HEK293 (cell line): Measurements from ENCODE around the gene NSL1.

ENCODE experiments used
- ELK4 ChIP-seq: IDR thresholded peaks from 2 replicates; pipeline ENCODE4 v1.6.1; 2011; ENCODE audit warnings: mild to moderate bottlenecking, low read depth, low read length, borderline replicate concordance
- FEZF1 ChIP-seq: fragments of 450-650 bp; formaldehyde crosslinking; IDR thresholded peaks from 2 replicates; pipeline ENCODE4 v1.5.1; 2016; ENCODE audit warnings: missing biosample characterization, missing genetic modification characterization
- KLF1 ChIP-seq: fragments of 450-650 bp; formaldehyde crosslinking; IDR thresholded peaks from 2 replicates; pipeline ENCODE4 v1.5.1; 2016; ENCODE audit warnings: missing biosample characterization, missing genetic modification characterization
- KLF17 ChIP-seq: fragments of 450-650 bp; formaldehyde crosslinking; IDR thresholded peaks from 2 replicates; pipeline ENCODE4 v1.5.1; 2016; ENCODE audit warnings: missing biosample characterization, missing genetic modification characterization
- PRDM10 ChIP-seq: fragments of 450-650 bp; formaldehyde crosslinking; IDR thresholded peaks from 2 replicates; pipeline ENCODE4 v1.5.1; 2016; ENCODE audit warnings: missing biosample characterization, missing genetic modification characterization
- RBAK ChIP-seq: fragments of 450-650 bp; formaldehyde crosslinking; IDR thresholded peaks from 2 replicates; pipeline ENCODE4 v1.5.1; 2016; ENCODE audit warnings: missing biosample characterization, missing genetic modification characterization
- ZBTB49 ChIP-seq: fragments of 450-650 bp; formaldehyde crosslinking; IDR thresholded peaks from 2 replicates; pipeline ENCODE4 v1.5.1; 2016; ENCODE audit warnings: missing biosample characterization, missing genetic modification characterization, low read depth
- ZIC2 ChIP-seq: fragments of 450-650 bp; formaldehyde crosslinking; IDR thresholded peaks from 2 replicates; pipeline ENCODE4 v1.5.1; 2016; ENCODE audit warnings: missing biosample characterization, missing genetic modification characterization
- ZNF10 ChIP-seq: fragments of 450-650 bp; formaldehyde crosslinking; IDR thresholded peaks from 2 replicates; pipeline ENCODE4 v1.5.1; 2017; ENCODE audit warnings: missing biosample characterization, missing genetic modification characterization
- ZNF138 ChIP-seq: fragments of 450-650 bp; formaldehyde crosslinking; IDR thresholded peaks from 2 replicates; pipeline ENCODE4 v1.5.1; 2016; ENCODE audit warnings: missing biosample characterization, missing genetic modification characterization, borderline replicate concordance
- ZNF174 ChIP-seq: fragments of 450-650 bp; formaldehyde crosslinking; IDR thresholded peaks from 2 replicates; pipeline ENCODE4 v1.5.0; 2017; ENCODE audit warnings: missing biosample characterization, mild to moderate bottlenecking, missing genetic modification characterization
- ZNF19 ChIP-seq: fragments of 450-650 bp; formaldehyde crosslinking; IDR thresholded peaks from 2 replicates; pipeline ENCODE4; 2016; ENCODE audit warnings: missing biosample characterization, missing genetic modification characterization, low read depth
- ZNF2 ChIP-seq: fragments of 450-650 bp; formaldehyde crosslinking; IDR thresholded peaks from 2 replicates; pipeline ENCODE4 v1.5.1; 2016; ENCODE audit warnings: missing biosample characterization, missing genetic modification characterization
- ZNF311 ChIP-seq: fragments of 450-650 bp; formaldehyde crosslinking; IDR thresholded peaks from 2 replicates; pipeline ENCODE4 v1.5.1; 2017; ENCODE audit warnings: missing biosample characterization, missing genetic modification characterization, borderline replicate concordance
- ZNF324 ChIP-seq: fragments of 450-650 bp; formaldehyde crosslinking; IDR thresholded peaks from 2 replicates; pipeline ENCODE4 v1.5.1; 2016; ENCODE audit warnings: missing biosample characterization, missing genetic modification characterization
- ZNF426 ChIP-seq: fragments of 450-650 bp; formaldehyde crosslinking; IDR thresholded peaks from 2 replicates; pipeline ENCODE4 v1.5.1; 2017; ENCODE audit warnings: missing biosample characterization, missing genetic modification characterization, mild to moderate bottlenecking, inconsistent platforms, moderate library complexity
- ZNF510 ChIP-seq: fragments of 450-650 bp; formaldehyde crosslinking; IDR thresholded peaks from 2 replicates; pipeline ENCODE4 v1.5.1; 2018; ENCODE audit warnings: mild to moderate bottlenecking, missing genetic modification characterization, missing biosample characterization; ENCODE audit not compliant: insufficient replicate concordance
- ZNF521 ChIP-seq: fragments of 450-650 bp; formaldehyde crosslinking; IDR thresholded peaks from 2 replicates; pipeline ENCODE4 v1.5.1; 2017; ENCODE audit warnings: missing biosample characterization, mild to moderate bottlenecking, missing genetic modification characterization
- ZNF548 ChIP-seq: fragments of 450-650 bp; formaldehyde crosslinking; IDR thresholded peaks from 2 replicates; pipeline ENCODE4 v1.5.1; 2016; ENCODE audit warnings: missing biosample characterization, missing genetic modification characterization
- ZNF558 ChIP-seq: fragments of 450-650 bp; formaldehyde crosslinking; IDR thresholded peaks from 2 replicates; pipeline ENCODE4 v1.5.1; 2016; ENCODE audit warnings: missing biosample characterization, missing genetic modification characterization
- ZNF571 ChIP-seq: fragments of 450-650 bp; formaldehyde crosslinking; IDR thresholded peaks from 2 replicates; pipeline ENCODE4 v1.5.0; 2017; ENCODE audit warnings: missing biosample characterization, missing genetic modification characterization
- ZNF623 ChIP-seq: fragments of 450-650 bp; formaldehyde crosslinking; IDR thresholded peaks from 2 replicates; pipeline ENCODE4 v1.5.1; 2016; ENCODE audit warnings: missing biosample characterization, missing genetic modification characterization
- ZNF692 ChIP-seq: fragments of 450-650 bp; formaldehyde crosslinking; IDR thresholded peaks from 2 replicates; pipeline ENCODE4 v1.5.1; 2016; ENCODE audit warnings: missing biosample characterization, missing genetic modification characterization
- ZNF768 ChIP-seq: fragments of 450-650 bp; formaldehyde crosslinking; IDR thresholded peaks from 2 replicates; pipeline ENCODE4 v1.5.1; 2018; ENCODE audit warnings: missing biosample characterization, mild to moderate bottlenecking, missing genetic modification characterization
- ZNF791 ChIP-seq: fragments of 450-650 bp; formaldehyde crosslinking; IDR thresholded peaks from 2 replicates; pipeline ENCODE4 v1.5.1; 2016; ENCODE audit warnings: missing biosample characterization, missing genetic modification characterization
- ZSCAN18 ChIP-seq: fragments of 450-650 bp; formaldehyde crosslinking; IDR thresholded peaks from 2 replicates; pipeline ENCODE4 v1.5.1; 2016; ENCODE audit warnings: missing biosample characterization, missing genetic modification characterization
- ZSCAN5A ChIP-seq: fragments of 450-650 bp; formaldehyde crosslinking; IDR thresholded peaks from 2 replicates; pipeline ENCODE4 v1.5.1; 2016; ENCODE audit warnings: missing biosample characterization, missing genetic modification characterization

NSL1 gene

GRCh38 chr1:212700892-212701819 is 90.4 kb downstream of the NSL1 start (continued):
- TF ChIP-seq ZBTB49 (tag by site-specific recombination) (no peak), ZNF324 (no peak), ZSCAN18 (tag by site-specific recombination) (no peak), ZNF19 (tag by site-specific recombination) (no peak), ZNF2 (tag by site-specific recombination) (no peak), ZNF311 (tag by site-specific recombination) (no peak), ZNF692 (tag by site-specific recombination) (no peak; the same call in 1 of the 2 replicates), FEZF1 (tag by site-specific recombination) (peak; percentile 59), ZNF10 (tag by site-specific recombination) (no peak), ZNF558 (tag by site-specific recombination) (no peak), ZNF548 (tag by site-specific recombination) (no peak), ZNF768 (no peak), ZNF510 (no peak), KLF1 (no peak), ELK4 (no peak), ZNF426 (tag by site-specific recombination) (no peak), RBAK (tag by site-specific recombination) (no peak), ZNF571 (tag by site-specific recombination) (no peak), KLF17 (tag by site-specific recombination) (no peak), ZNF138 (tag by site-specific recombination) (no peak), ZNF623 (tag by site-specific recombination) (peak; percentile 22; the same call in 1 of the 2 replicates), ZNF791 (tag by site-specific recombination) (no peak), ZSCAN5A (no peak), ZIC2 (tag by site-specific recombination) (no peak), ZNF521 (tag by site-specific recombination) (no peak), ZNF174 (tag by site-specific recombination) (no peak), PRDM10 (tag by site-specific recombination) (no peak)
